ENCODE measurements around the gene ZBTB3. TPM values are rescaled to one million over a fixed set of nuclear protein-coding genes. Genes with fewer than 3 reads are reported as not detected.

ZBTB3 gene
- total and polyA plus RNA-seq, 7 donors: 1.5 to 8.7 (median 5.4) TPM

DNA sequence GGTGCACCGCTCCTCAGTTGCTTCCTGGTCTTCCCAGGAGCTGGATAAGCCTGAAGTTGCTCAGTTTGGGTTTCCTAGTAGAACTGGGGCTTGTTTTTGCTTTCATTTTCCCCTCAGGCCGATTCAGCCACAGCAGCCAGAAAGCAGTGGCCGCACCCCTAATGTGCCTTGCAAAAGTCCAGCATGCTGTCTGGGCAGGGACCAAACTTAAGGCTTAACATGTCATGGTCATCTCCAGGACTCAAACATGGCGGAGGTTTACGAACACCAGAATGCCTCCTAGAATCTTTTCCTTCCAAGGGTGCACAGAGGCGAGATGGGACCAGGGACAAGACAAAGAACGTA lies 44.0 kb downstream of the ZBTB3 start:
- DNase-seq (peak in 1 of 2 donors; percentile 37), ATAC-seq (peak in 1 of 4 donors; percentile 4)
- H3K9me3 ChIP-seq: no peaks in the 10 kb centered on the region
- WGBS, 3 donors: 43 to 53% (median 51%) methylated on average over 7 of the region's 7 CpGs
- TF ChIP-seq, protein P1, sequence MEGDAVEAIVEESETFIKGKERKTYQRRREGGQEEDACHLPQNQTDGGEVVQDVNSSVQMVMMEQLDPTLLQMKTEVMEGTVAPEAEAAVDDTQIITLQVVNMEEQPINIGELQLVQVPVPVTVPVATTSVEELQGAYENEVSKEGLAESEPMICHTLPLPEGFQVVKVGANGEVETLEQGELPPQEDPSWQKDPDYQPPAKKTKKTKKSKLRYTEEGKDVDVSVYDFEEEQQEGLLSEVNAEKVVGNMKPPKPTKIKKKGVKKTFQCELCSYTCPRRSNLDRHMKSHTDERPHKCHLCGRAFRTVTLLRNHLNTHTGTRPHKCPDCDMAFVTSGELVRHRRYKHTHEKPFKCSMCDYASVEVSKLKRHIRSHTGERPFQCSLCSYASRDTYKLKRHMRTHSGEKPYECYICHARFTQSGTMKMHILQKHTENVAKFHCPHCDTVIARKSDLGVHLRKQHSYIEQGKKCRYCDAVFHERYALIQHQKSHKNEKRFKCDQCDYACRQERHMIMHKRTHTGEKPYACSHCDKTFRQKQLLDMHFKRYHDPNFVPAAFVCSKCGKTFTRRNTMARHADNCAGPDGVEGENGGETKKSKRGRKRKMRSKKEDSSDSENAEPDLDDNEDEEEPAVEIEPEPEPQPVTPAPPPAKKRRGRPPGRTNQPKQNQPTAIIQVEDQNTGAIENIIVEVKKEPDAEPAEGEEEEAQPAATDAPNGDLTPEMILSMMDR (IDR thresholded peaks at IDR 0.05): no peak
- intact Hi-C loops (cut with DNase I): no loop called here
- H3K4me3 ChIP-seq: peak overlapping the region; percentile 92
- H3K4me1 ChIP-seq: peaks cover 52% of the 10 kb centered on the region
- H3K27ac ChIP-seq: peak overlapping the region; percentile 99
- peaks cover 0 to 47% of the 10 kb centered on the region in 2 donors for H3K36me3 ChIP-seq (ENCODE audit: insufficient read depth in 1 of 2, low read depth in 1 of 2)
- no peaks in the 10 kb centered on the region for H3K27me3 ChIP-seq (ENCODE audit: insufficient read depth in 3 of 3, low read length in 2 of 3)

DNA sequence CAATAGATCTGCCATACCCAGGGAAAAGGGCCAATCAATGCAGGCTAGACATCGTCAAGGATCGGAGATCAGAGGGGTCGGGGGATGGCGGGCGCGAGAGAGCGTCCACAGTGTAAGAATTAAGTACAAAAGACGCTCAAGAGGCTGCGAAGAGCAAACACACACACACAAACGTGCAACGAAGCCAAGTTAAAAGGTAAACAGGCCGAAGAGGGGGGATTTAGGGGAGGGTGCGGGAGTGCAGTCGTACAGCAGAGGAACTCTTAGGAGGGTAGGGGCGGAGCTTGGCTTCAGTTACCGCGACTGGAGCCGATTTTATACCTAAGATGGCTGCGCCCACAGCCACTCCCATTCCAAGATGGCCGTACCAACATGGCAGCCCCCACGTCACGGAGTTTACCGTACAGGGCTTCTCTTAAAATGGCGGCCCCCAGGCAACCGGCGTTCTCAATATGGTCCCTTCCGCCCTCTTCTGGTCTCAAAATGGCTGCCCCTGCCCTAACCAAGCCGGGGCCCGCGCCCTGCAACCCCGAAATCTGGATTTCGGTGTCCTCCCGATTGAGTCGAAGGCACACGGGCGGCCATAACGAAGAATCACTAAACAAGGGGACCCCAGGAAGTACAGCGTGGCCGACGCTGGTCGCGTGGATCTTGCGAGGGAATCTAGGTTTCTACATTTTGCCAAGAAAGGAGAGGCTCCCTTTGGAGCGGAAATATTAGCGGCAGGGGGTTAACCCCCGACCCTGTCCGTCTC lies 44.5 kb downstream of the ZBTB3 start:
- ATAC-seq: peak; percentile 84 to 88 (median 86)
- Histone ChIP-seq H3K36me3 (ENCODE audit: insufficient read depth in 1 of 2, low read depth in 1 of 2) (peaks cover 0 to 46% of the 10 kb centered on the region in 2 donors), H3K4me3 (peak overlapping the region; percentile 92), H3K27me3 (ENCODE audit: insufficient read depth in 3 of 3, low read length in 2 of 3) (no peaks in the 10 kb centered on the region), H3K4me1 (peaks cover 57% of the 10 kb centered on the region), H3K9me3 (no peaks in the 10 kb centered on the region), H3K27ac (peak overlapping the region; percentile 99)
- WGBS, 3 donors: 0% methylated on average over 47 of the region's 47 CpGs
- intact Hi-C loops (cut with DNase I): no loop called here
- peak; percentile 97 to 99 for DNase-seq
- TF ChIP-seq, protein P1 (IDR thresholded peaks at IDR 0.05): no peak

DNA sequence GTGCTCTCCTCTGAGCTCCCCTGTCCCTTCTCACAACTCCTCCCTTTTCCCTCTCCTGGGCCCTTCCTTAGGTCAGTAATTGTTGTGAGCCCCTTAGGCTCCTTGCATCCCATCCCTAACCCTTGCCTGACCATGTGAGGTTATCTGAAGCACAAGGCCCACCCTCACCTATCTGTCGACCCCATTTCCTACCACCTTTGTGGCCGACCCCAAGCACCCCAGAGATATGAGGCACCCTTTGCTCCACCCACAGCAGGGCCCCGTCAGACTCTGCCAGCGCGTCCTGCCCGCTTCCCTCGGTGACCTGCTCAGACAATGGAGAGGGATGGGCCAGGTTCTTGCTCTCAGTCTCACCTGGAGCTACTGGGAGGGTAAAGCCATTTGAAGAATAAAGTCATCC lies 45.2 kb downstream of the ZBTB3 start:
- 1 to 8% (median 5%) methylated on average over 7 of the region's 7 CpGs for WGBS, 3 donors
- TF ChIP-seq, protein P1 (IDR thresholded peaks at IDR 0.05): no peak
- Histone ChIP-seq H3K4me3 (peak overlapping the region; percentile 92), H3K9me3 (no peaks in the 10 kb centered on the region), H3K27ac (peak overlapping the region; percentile 99), H3K36me3 (ENCODE audit: insufficient read depth in 1 of 2, low read depth in 1 of 2) (peaks cover 0 to 40% of the 10 kb centered on the region in 2 donors), H3K27me3 (ENCODE audit: insufficient read depth in 3 of 3, low read length in 2 of 3) (no peaks in the 10 kb centered on the region), H3K4me1 (peaks cover 57% of the 10 kb centered on the region)
- DNase-seq (no peak), ATAC-seq (peak in 1 of 4 donors; percentile 2)
- intact Hi-C loops (cut with DNase I): no loop called here

DNA sequence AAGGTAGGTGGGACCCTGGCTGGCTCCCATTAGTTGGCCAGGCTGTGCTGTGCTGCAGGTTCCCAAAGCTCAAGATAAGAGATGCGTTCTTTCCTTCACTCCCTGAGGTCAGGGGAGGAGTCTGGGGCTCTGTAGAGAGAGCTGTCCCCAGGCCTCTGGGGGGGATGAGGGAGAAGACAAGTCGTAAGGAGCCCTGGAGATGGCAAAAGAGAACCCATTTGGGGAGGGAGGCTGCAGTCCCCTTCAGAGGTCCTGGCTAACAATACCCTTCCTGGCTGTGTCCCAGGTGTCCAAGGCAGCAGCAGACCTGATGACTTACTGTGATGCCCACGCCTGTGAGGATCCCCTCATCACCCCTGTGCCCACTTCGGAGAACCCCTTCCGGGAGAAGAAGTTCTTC lies 45.6 kb downstream of the ZBTB3 start:
- Histone ChIP-seq H3K36me3 (ENCODE audit: insufficient read depth in 1 of 2, low read depth in 1 of 2) (peaks cover 0 to 36% of the 10 kb centered on the region in 2 donors), H3K4me1 (peaks cover 53% of the 10 kb centered on the region), H3K4me3 (peak overlapping the region; percentile 92), H3K27ac (peak overlapping the region; percentile 99), H3K27me3 (ENCODE audit: insufficient read depth in 3 of 3, low read length in 2 of 3) (no peaks in the 10 kb centered on the region), H3K9me3 (no peaks in the 10 kb centered on the region)
- 69 to 71% (median 71%) methylated on average over 5 of the region's 5 CpGs for WGBS, 3 donors
- no peak for DNase-seq
- TF ChIP-seq, protein P1 (IDR thresholded peaks at IDR 0.05): no peak
- ATAC-seq: no peak
- intact Hi-C loops (cut with DNase I): no loop called here
